Large intestine (tissue), 3 donors: ENCODE measurements around the gene ANKS6. TPM values are rescaled to one million over a fixed set of nuclear protein-coding genes. Genes with fewer than 3 reads are reported as not detected.
A peak's percentile ranks its signal among the peaks of the same experiment; 100 is the strongest.

Experiments used
- DNase-seq, 2 donors: peaks; one replicate each; pipeline versions ENCODE4 v3.0.0 to v3.0.0-alpha.2; 2013
- H3K27ac ChIP-seq: one replicate; pipeline ENCODE4 v1.5.1; 2013; ENCODE audit warnings: low read length
- H3K27me3 ChIP-seq: 2 replicates; pipeline ENCODE4 v1.6.1; 2013; ENCODE audit warnings: low read length; ENCODE audit not compliant: control insufficient read depth, insufficient read depth
- H3K36me3 ChIP-seq: 2 replicates; pipeline ENCODE4 v1.6.1; 2013; ENCODE audit warnings: low read length; ENCODE audit not compliant: control insufficient read depth, insufficient read depth
- H3K4me1 ChIP-seq: one replicate; pipeline ENCODE4 v1.6.1; 2013; ENCODE audit warnings: low read length; ENCODE audit not compliant: control insufficient read depth, insufficient read depth
- H3K4me3 ChIP-seq: one replicate; pipeline ENCODE4 v1.5.1; 2013; ENCODE audit warnings: low read length
- H3K9me3 ChIP-seq: one replicate; pipeline ENCODE4 v1.6.1; 2013; ENCODE audit warnings: mild to moderate bottlenecking, low read depth, low read length, moderate library complexity; ENCODE audit not compliant: control insufficient read depth
- WGBS: methylation state at CpG from one replicate; pipeline ENCODE4 v1.1.5; 2013; ENCODE audit warnings: low lambda C conversion rate; ENCODE audit not compliant: insufficient coverage; 5-methylcytosine and 5-hydroxymethylcytosine counted together
- polyA plus RNA-seq: library from polyadenylated mRNA; unstranded; fragments of 120-200 nt; gene quantifications from one replicate; pipeline ENCODE4 v1.2.1, GENCODE V29; 2013

Gene ANKS6
- polyA plus RNA-seq, 1 donor, result 36.9 TPM

GRCh38 chr9:98702835-98703380, 93.4 kb downstream of the ANKS6 start:
- Histone ChIP-seq H3K27me3 (peaks cover 27% of the 10 kb centered on the region), H3K36me3 (no peaks in the 10 kb centered on the region), H3K4me1 (peaks cover 13% of the 10 kb centered on the region), H3K9me3 (peaks cover 8% of the 10 kb centered on the region), H3K4me3 (no peak overlapping the region), H3K27ac (no peak overlapping the region)
- DNase-seq, result peak in 1 of 2 donors; percentile 6
- WGBS, result no CpG with 5 or more reads among the region's 2 CpGs

- peaks cover 21% of the 10 kb centered on the region for H3K27me3 ChIP-seq
- no peaks in the 10 kb centered on the region for H3K36me3 ChIP-seq
- H3K4me1 ChIP-seq, result peaks cover 11% of the 10 kb centered on the region
- H3K27ac ChIP-seq, result no peak overlapping the region
- no CpG with 5 or more reads among the region's 8 CpGs for WGBS
- peak; percentile 33 to 61 for DNase-seq
- H3K4me3 ChIP-seq, result no peak overlapping the region
- peaks cover 2% of the 10 kb centered on the region for H3K9me3 ChIP-seq
These were observed 94.0 kb downstream of the ANKS6 start for GRCh38 chr9:98702340-98702739.

DNA sequence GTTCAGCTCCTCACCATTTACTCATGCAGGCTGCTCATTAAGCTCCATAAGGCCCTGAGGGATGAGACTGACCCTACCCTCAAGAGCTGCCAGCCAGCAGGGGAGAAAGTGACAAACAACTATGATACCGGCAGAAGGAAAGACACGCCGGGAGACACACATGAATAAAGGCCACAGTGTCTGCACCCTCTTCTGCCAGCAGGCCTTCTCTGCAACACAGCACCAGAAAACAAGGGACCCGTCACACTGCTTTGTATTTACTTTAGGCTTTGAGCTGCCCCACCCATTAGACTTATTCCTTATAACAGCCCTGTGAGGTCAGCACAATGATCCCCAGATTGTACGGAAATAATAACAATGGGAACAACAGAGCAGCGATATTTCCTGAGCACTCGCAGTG, 94.8 kb downstream of the ANKS6 start:
- Histone ChIP-seq H3K27ac (no peak overlapping the region), H3K36me3 (no peaks in the 10 kb centered on the region), H3K4me1 (peaks cover 11% of the 10 kb centered on the region), H3K27me3 (peaks cover 14% of the 10 kb centered on the region), H3K4me3 (no peak overlapping the region), H3K9me3 (no peaks in the 10 kb centered on the region)
- no CpG with 5 or more reads among the region's 7 CpGs for WGBS
- DNase-seq, result peak; percentile 22 to 40

- Histone ChIP-seq H3K27me3 (peaks cover 8% of the 10 kb centered on the region), H3K4me3 (no peak overlapping the region), H3K4me1 (peaks cover 11% of the 10 kb centered on the region), H3K9me3 (no peaks in the 10 kb centered on the region), H3K27ac (no peak overlapping the region), H3K36me3 (no peaks in the 10 kb centered on the region)
- DNase-seq, result no peak
- no CpG with 5 or more reads among the region's 4 CpGs for WGBS
These were observed 95.6 kb downstream of the ANKS6 start for GRCh38 chr9:98700801-98701200.

GRCh38 chr9:98698856-98699255, 97.5 kb downstream of the ANKS6 start:
- H3K4me1 ChIP-seq, result peaks cover 11% of the 10 kb centered on the region
- no peaks in the 10 kb centered on the region for H3K36me3 ChIP-seq
- H3K27me3 ChIP-seq, result no peaks in the 10 kb centered on the region
- no peak for DNase-seq
- H3K4me3 ChIP-seq, result no peak overlapping the region
- H3K27ac ChIP-seq, result no peak overlapping the region
- no peaks in the 10 kb centered on the region for H3K9me3 ChIP-seq
- 100% methylated on average over 1 of the region's 6 CpGs for WGBS

- H3K4me3 ChIP-seq, result no peak overlapping the region
- no CpG with 5 or more reads among the region's 2 CpGs for WGBS
- no peak for DNase-seq
- no peak overlapping the region for H3K27ac ChIP-seq
- no peaks in the 10 kb centered on the region for H3K9me3 ChIP-seq
- no peaks in the 10 kb centered on the region for H3K36me3 ChIP-seq
- no peaks in the 10 kb centered on the region for H3K27me3 ChIP-seq
- peaks cover 5% of the 10 kb centered on the region for H3K4me1 ChIP-seq
These were observed 101.4 kb downstream of the ANKS6 start for GRCh38 chr9:98694943-98695342.

GRCh38 chr9:98692392-98692791, 104.0 kb downstream of the ANKS6 start:
- Histone ChIP-seq H3K27ac (no peak overlapping the region), H3K27me3 (no peaks in the 10 kb centered on the region), H3K4me3 (no peak overlapping the region), H3K4me1 (peaks cover 5% of the 10 kb centered on the region), H3K36me3 (no peaks in the 10 kb centered on the region), H3K9me3 (no peaks in the 10 kb centered on the region)
- WGBS, result no CpG with 5 or more reads among the region's 7 CpGs
- DNase-seq, result no peak

DNA sequence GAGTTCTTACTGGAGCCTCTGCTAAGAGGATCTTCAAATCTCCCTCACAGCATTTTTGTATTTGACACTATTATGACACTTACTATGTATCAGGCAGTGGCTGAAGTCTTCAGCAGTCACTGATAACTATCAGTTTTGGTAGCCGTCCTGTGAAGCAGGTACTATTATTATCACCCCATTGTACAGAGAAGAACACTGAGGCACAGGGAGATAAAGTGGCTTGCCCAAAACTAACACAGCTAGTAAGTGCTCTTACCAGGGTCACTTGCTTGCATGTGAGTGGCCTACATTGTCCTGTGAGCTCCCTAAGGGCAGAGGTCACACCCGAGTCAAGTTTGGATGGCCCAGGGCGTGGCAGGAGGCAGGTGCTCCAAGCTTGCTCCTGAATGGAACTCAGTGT, 104.5 kb downstream of the ANKS6 start:
- no peak for DNase-seq
- no peaks in the 10 kb centered on the region for H3K27me3 ChIP-seq
- no peak overlapping the region for H3K27ac ChIP-seq
- H3K4me3 ChIP-seq, result no peak overlapping the region
- WGBS, result no CpG with 5 or more reads among the region's 3 CpGs
- H3K36me3 ChIP-seq, result no peaks in the 10 kb centered on the region
- H3K9me3 ChIP-seq, result no peaks in the 10 kb centered on the region
- peaks cover 5% of the 10 kb centered on the region for H3K4me1 ChIP-seq

GRCh38 chr9:98690686-98691085, 105.7 kb downstream of the ANKS6 start:
- H3K9me3 ChIP-seq, result no peaks in the 10 kb centered on the region
- H3K4me3 ChIP-seq, result no peak overlapping the region
- no peak overlapping the region for H3K27ac ChIP-seq
- no CpG with 5 or more reads among the region's 1 CpG for WGBS
- DNase-seq, result no peak
- H3K4me1 ChIP-seq, result peaks cover 5% of the 10 kb centered on the region
- H3K36me3 ChIP-seq, result no peaks in the 10 kb centered on the region
- H3K27me3 ChIP-seq, result no peaks in the 10 kb centered on the region

DNA sequence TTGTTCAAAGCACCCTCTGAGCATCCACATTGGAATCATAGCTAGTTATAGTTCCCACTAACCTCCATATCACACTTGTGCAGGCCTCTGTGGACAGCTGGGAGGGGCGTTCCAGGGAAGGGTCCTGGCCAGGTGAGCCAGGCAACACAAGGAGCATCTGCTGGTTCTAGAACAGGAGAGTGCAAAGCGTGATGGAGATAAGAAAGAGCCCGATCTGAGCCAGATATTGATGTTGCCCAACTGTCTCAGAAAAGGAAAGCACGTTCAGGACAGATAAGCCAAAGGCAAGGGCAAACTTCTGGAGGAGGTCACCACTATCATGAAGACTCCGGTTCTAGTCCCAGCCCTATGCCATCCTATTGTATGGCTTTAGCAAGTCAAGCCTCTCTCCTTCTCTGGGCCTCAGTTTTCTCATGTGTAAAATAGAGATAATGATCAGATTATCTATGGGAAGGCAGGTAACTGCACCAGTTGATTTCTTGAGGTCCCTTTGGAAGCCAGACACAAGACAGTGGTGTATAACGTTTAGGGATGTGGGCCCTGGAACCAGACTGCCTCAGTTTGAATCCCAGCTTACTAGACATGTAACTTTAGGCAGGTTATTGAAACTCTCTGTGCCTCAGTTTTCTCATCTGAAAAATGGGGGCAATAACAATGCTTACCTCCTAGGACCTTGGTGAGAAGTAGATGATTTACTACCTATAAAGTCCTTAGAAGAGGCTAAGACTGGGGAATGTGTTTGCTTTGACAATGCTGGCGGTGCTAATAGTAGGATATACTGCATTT, 107.5 kb downstream of the ANKS6 start:
- no peaks in the 10 kb centered on the region for H3K27me3 ChIP-seq
- 92% methylated on average over 2 of the region's 7 CpGs for WGBS

DNA sequence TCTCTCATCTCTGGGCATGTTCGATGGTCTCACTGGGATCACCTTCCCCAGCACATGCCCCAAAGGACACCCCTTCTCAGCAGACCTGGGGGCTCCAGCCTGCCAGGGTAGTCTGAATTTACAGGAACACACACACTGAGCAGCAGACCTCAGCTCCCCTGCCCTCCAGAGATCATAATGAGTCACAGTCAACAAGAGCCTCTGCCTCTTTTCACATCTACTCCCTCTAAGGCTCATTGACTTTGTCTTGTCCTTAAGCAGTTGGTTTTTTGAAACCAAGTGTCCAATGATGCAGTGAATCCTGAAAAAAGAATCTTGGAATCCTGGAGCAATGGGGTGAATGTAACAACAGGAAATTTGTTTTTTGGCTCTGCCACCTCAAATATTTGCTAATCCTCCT, 108.4 kb downstream of the ANKS6 start:
- H3K9me3 ChIP-seq, result no peaks in the 10 kb centered on the region
- no CpG with 5 or more reads among the region's 1 CpG for WGBS
- no peak for DNase-seq
- H3K4me1 ChIP-seq, result peaks cover 5% of the 10 kb centered on the region
- no peaks in the 10 kb centered on the region for H3K27me3 ChIP-seq
- no peak overlapping the region for H3K27ac ChIP-seq
- no peak overlapping the region for H3K4me3 ChIP-seq
- H3K36me3 ChIP-seq, result no peaks in the 10 kb centered on the region

More for the DNA sequence above, 107.5 kb downstream of the ANKS6 start:
- no peak for DNase-seq
- Histone ChIP-seq H3K36me3 (no peaks in the 10 kb centered on the region), H3K9me3 (no peaks in the 10 kb centered on the region), H3K27ac (no peak overlapping the region), H3K4me3 (no peak overlapping the region), H3K4me1 (peaks cover 5% of the 10 kb centered on the region)
